Gastroesophageal sphincter (tissue), 3 donors: Measurements from ENCODE around the gene JCAD.

Experiments
- POLR2A ChIP-seq, 2 donors: fragments of 450-650 bp; IDR thresholded peaks; one replicate each; pipeline ENCODE4 v1.6.1; 2017; ENCODE audit warnings: antibody characterized with exemption in 2 of 2, mild to moderate bottlenecking in 2 of 2, moderate library complexity in 1 of 2
- POLR2AphosphoS5 ChIP-seq: sonication (generic); formaldehyde crosslinking; IDR thresholded peaks from one replicate; pipeline ENCODE4 v1.6.1; 2017; ENCODE audit warnings: antibody characterized with exemption
- TF ChIP-seq, protein P1 (sequence below), 4 experiments: fragments of 200-600 bp in 2 of 4; fragments of 450-650 bp in 2 of 4; sonication (generic) in 1 of 4; IDR thresholded peaks; one replicate each; pipeline ENCODE4 v1.5.1; 2017 to 2019; ENCODE audit warnings: antibody characterized with exemption in 4 of 4, mild to moderate bottlenecking in 2 of 4, moderate library complexity in 2 of 4

DNA sequence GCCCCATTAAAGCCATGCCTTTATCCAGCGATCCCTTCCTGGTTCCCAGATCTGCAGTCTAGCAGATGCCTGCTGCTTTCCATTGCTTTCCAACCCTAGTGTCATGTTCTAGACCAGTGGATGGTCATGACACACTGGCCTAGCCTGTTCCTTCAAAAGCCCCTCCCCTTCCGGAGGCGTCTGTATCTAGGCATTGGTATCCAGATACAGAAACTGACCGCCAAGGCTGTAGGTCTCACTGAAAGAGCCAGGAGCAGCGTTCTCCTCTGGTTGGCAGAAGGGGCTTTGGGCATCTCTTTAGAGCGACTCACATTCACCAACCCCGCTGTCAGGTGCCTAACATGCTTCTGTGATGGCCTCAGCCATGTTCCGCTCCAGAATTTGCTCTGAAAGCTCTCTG is 22.6 kb downstream of the JCAD start:
- TF ChIP-seq, protein P1, sequence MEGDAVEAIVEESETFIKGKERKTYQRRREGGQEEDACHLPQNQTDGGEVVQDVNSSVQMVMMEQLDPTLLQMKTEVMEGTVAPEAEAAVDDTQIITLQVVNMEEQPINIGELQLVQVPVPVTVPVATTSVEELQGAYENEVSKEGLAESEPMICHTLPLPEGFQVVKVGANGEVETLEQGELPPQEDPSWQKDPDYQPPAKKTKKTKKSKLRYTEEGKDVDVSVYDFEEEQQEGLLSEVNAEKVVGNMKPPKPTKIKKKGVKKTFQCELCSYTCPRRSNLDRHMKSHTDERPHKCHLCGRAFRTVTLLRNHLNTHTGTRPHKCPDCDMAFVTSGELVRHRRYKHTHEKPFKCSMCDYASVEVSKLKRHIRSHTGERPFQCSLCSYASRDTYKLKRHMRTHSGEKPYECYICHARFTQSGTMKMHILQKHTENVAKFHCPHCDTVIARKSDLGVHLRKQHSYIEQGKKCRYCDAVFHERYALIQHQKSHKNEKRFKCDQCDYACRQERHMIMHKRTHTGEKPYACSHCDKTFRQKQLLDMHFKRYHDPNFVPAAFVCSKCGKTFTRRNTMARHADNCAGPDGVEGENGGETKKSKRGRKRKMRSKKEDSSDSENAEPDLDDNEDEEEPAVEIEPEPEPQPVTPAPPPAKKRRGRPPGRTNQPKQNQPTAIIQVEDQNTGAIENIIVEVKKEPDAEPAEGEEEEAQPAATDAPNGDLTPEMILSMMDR (IDR thresholded peaks at IDR 0.05) = no peak
- TF ChIP-seq POLR2AphosphoS5 = no peak
- no peak for TF ChIP-seq POLR2A (IDR thresholded peaks at IDR 0.05)
